ENCODE data around the gene OR51B4.

The OR51B4 gene

DNA sequence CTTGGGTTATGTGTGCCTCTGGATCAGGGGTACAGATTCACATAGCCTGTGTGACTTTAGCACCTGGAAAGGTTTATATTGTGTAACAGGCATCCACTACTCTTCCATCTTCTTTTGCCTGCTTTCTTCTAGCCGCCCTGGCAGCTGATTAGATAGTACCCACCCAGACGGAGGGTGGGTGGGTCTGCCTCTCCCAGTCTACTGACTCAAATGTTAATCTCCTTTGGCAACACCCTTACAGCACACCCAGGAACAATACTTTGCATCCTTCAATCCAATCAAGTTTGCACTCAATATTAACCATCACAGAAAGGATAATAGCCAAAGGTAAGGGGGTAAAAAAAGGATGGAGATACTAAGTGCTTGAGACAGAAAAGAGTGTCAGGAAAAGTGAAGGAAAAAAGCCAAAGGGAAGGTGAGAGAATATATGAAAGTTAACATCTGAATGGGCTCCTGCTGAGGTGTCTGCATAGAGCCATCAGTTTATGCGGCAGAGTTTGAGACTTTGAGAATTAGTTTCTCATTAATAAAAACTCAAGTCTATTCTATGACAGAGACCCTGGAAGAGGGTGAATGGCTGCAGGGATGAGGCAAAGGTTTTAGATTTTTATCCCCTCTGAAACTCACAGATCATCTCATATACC, 46.9 kb upstream of the OR51B4 start:
- H3K4me1 ChIP-seq (ENCODE audit: insufficient read depth, low read length, poor library complexity, severe bottlenecking): no peaks in the 10 kb centered on the region
- no peaks in the 10 kb centered on the region for H3K9me2 ChIP-seq (replicated peaks; ENCODE audit: low read depth, low read length)
- no peaks in the 10 kb centered on the region for H4K20me1 ChIP-seq (ENCODE audit: insufficient read depth, low read length, poor library complexity, severe bottlenecking)
- H3K9me3 ChIP-seq (ENCODE audit: insufficient read depth, low read depth, low read length): no peaks in the 10 kb centered on the region
- no peak for TF ChIP-seq EZH2phosphoT487 (IDR thresholded peaks at IDR 0.05; ENCODE audit: borderline replicate concordance)
- TF ChIP-seq, protein P1, sequence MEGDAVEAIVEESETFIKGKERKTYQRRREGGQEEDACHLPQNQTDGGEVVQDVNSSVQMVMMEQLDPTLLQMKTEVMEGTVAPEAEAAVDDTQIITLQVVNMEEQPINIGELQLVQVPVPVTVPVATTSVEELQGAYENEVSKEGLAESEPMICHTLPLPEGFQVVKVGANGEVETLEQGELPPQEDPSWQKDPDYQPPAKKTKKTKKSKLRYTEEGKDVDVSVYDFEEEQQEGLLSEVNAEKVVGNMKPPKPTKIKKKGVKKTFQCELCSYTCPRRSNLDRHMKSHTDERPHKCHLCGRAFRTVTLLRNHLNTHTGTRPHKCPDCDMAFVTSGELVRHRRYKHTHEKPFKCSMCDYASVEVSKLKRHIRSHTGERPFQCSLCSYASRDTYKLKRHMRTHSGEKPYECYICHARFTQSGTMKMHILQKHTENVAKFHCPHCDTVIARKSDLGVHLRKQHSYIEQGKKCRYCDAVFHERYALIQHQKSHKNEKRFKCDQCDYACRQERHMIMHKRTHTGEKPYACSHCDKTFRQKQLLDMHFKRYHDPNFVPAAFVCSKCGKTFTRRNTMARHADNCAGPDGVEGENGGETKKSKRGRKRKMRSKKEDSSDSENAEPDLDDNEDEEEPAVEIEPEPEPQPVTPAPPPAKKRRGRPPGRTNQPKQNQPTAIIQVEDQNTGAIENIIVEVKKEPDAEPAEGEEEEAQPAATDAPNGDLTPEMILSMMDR (conservative IDR thresholded peaks at IDR 0.05; ENCODE audit: low read length): no peak
- no peaks in the 10 kb centered on the region for H3F3A ChIP-seq (ENCODE audit: low read depth)
- H3K4me3 ChIP-seq (ENCODE audit: low read length, poor library complexity, severe bottlenecking): no peak overlapping the region
- H3K9ac ChIP-seq (ENCODE audit: low read depth, low read length, poor library complexity, severe bottlenecking): no peak overlapping the region
- no peaks in the 10 kb centered on the region for H3K36me3 ChIP-seq (ENCODE audit: insufficient read depth, low read length)
- H3K4me2 ChIP-seq (ENCODE audit: low read depth, low read length, poor library complexity, severe bottlenecking): no peak overlapping the region
- no peak overlapping the region for H2AFZ ChIP-seq (ENCODE audit: low read length)
- H3K27me3 ChIP-seq (ENCODE audit: insufficient read depth, low read length, poor library complexity, severe bottlenecking): no peaks in the 10 kb centered on the region
- no peaks in the 10 kb centered on the region for H3K79me2 ChIP-seq (ENCODE audit: insufficient read depth, low read length)

DNA sequence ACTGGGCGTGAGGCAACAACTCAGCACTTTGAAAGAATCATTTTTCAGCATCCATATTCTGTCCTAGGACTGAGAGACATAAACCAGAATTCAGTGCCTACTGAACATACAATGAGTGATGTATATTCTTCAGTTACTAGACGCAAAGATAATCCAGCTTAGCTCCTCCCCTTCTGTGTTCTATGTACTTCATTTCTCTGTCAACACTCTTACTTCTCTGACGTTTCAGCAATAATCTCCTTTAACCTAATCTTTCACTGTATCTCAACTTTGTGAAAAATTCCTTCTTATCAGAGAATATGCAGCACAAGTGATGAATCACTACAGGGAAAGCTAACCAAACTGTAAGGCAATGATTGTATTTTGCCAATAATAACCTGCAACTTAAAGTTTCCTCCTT, 44.1 kb upstream of the OR51B4 start:
- no peak overlapping the region for H3K4me3 ChIP-seq (ENCODE audit: low read length, poor library complexity, severe bottlenecking)
- no peaks in the 10 kb centered on the region for H3K9me2 ChIP-seq (replicated peaks; ENCODE audit: low read depth, low read length)
- no peaks in the 10 kb centered on the region for H4K20me1 ChIP-seq (ENCODE audit: insufficient read depth, low read length, poor library complexity, severe bottlenecking)
- no peaks in the 10 kb centered on the region for H3K4me1 ChIP-seq (ENCODE audit: insufficient read depth, low read length, poor library complexity, severe bottlenecking)
- no peak overlapping the region for H3K4me2 ChIP-seq (ENCODE audit: low read depth, low read length, poor library complexity, severe bottlenecking)
- no peaks in the 10 kb centered on the region for H3F3A ChIP-seq (ENCODE audit: low read depth)
- H3K79me2 ChIP-seq (ENCODE audit: insufficient read depth, low read length): no peaks in the 10 kb centered on the region
- TF ChIP-seq, protein P1 (conservative IDR thresholded peaks at IDR 0.05; ENCODE audit: low read length): no peak
- no peak for TF ChIP-seq EZH2phosphoT487 (IDR thresholded peaks at IDR 0.05; ENCODE audit: borderline replicate concordance)
- H3K27me3 ChIP-seq (ENCODE audit: insufficient read depth, low read length, poor library complexity, severe bottlenecking): no peaks in the 10 kb centered on the region
- no peak overlapping the region for H3K9ac ChIP-seq (ENCODE audit: low read depth, low read length, poor library complexity, severe bottlenecking)
- H2AFZ ChIP-seq (ENCODE audit: low read length): no peak overlapping the region
- H3K36me3 ChIP-seq (ENCODE audit: insufficient read depth, low read length): no peaks in the 10 kb centered on the region
- H3K9me3 ChIP-seq (ENCODE audit: insufficient read depth, low read depth, low read length): no peaks in the 10 kb centered on the region

DNA sequence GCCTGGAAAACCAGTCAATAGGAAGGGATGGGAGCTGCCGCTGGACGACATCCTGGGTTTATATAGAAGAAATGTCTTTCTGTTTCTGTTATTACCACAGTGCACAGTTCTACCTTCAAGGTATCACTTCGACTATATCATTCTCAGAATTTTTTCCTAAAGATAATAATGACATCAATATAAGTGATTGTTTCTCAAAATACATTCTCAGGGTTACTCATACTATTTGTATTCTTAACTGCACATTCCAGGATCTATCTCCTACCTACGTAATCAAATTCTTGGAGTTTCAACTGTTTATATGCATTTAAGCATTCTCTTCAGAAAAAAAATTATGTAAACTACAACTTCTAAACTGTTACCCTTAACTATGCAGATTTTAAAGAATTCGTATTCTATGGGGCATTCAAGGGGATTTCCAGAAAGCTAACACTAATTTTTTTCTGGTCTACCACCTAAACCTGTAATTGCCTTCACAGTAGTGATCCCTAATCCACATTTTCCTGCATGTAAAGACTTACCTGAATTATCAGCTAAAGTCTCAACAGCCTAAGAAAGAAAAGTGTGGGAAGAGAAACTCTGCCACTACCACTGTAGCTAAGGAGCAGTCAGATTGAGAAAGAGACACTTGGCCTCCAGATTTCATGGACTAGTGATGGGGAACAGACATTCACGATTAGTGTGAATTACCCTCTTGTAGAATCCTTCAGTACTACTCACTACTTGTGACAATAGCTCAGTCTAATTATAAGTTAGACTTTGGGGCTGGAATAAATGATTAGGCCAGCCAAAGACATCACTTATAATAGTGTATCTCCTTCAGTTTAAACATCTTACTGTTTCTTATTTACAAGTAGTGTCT, 42.0 kb upstream of the OR51B4 start, which contains the start of gene OR51B5:
OR51B5 (minus strand) TSS at position 51 of the 862 bp plus-strand sequence; CDS start at position 51, 0 bp downstream.
- Histone ChIP-seq H3K4me1 (ENCODE audit: insufficient read depth, low read length, poor library complexity, severe bottlenecking) (no peaks in the 10 kb centered on the region), H3K9me3 (ENCODE audit: insufficient read depth, low read depth, low read length) (no peaks in the 10 kb centered on the region), H3K4me2 (ENCODE audit: low read depth, low read length, poor library complexity, severe bottlenecking) (no peak within 1 kb of the TSS), H3K9ac (ENCODE audit: low read depth, low read length, poor library complexity, severe bottlenecking) (no peak within 1 kb of the TSS), H3K9me2 (replicated peaks; ENCODE audit: low read depth, low read length) (no peaks in the 10 kb centered on the region), H3K27me3 (ENCODE audit: insufficient read depth, low read length, poor library complexity, severe bottlenecking) (no peaks in the 10 kb centered on the region), H3K4me3 (ENCODE audit: low read length, poor library complexity, severe bottlenecking) (no peak within 1 kb of the TSS), H3K79me2 (ENCODE audit: insufficient read depth, low read length) (no peaks in the 10 kb centered on the region), H3K36me3 (ENCODE audit: insufficient read depth, low read length) (no peaks in the 10 kb centered on the region), H4K20me1 (ENCODE audit: insufficient read depth, low read length, poor library complexity, severe bottlenecking) (no peaks in the 10 kb centered on the region), H2AFZ (ENCODE audit: low read length) (no peak within 1 kb of the TSS), H3F3A (ENCODE audit: low read depth) (no peaks in the 10 kb centered on the region)
- TF ChIP-seq, protein P1 (conservative IDR thresholded peaks at IDR 0.05; ENCODE audit: low read length): no peak
- no peak for TF ChIP-seq EZH2phosphoT487 (IDR thresholded peaks at IDR 0.05; ENCODE audit: borderline replicate concordance)
